ENCODE data around the gene MOB3B.
"Not testable (repeated sequence)": the region's sequence is repeated elsewhere in the genome, so short reads cannot be mapped to it uniquely, and the experiment has no call there.

MOB3B gene

GRCh38 chr9:27473111-27473529 is 56.5 kb downstream of the MOB3B start:
- no peak for DNase-seq

GRCh38 chr9:27472195-27472594 is 57.4 kb downstream of the MOB3B start:
- DNase-seq, result no peak

- DNase-seq, result no peak
Measured at GRCh38 chr9:27471789-27472188, 57.8 kb downstream of the MOB3B start.

DNA sequence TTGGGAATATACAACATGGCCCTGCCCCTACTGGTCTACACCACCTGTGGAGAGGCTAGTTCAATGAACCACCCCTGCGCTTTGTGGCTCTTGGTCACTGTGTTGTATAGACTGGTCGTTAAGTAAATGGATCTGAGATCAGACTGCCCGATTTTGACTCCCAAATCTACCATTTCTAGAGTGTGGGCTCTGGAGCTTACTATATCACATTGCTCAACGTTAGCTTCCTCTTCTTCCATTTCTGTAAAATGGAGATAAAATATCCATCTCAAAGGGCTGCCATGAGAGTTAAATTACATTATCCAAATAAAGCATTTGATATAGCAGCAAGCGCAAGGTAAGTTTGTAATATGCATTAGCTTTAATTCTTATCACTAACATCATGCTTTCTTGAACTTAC is 58.2 kb downstream of the MOB3B start:
- DNase-seq, result no peak

DNA sequence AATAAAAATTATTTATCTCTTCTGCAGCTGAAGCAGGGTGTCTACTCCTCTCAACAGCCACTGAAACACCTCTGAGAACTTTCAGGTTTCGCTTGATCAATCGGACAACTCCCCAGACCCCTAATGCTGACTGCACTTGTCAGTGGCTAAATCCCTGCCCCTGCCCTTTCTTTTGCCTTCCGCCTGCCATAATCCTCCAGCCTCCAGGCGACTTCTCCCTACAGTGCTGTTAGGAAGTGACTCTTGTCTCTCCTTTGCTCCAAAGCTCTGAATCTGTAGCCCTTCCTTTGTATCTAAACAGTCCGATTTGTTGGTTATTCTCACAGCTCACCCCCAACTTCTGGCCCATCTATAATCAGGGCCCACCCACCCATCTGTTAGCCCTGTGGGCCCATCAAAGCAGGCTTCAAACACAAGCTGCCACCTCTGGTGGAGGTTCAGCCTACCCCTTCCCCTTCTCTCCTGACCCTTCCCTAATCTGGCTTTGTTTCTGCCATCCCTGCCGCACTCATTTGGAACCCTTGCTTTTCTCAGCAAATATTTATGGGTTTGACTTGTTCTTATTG is 59.2 kb downstream of the MOB3B start:
- no peak for DNase-seq

DNA sequence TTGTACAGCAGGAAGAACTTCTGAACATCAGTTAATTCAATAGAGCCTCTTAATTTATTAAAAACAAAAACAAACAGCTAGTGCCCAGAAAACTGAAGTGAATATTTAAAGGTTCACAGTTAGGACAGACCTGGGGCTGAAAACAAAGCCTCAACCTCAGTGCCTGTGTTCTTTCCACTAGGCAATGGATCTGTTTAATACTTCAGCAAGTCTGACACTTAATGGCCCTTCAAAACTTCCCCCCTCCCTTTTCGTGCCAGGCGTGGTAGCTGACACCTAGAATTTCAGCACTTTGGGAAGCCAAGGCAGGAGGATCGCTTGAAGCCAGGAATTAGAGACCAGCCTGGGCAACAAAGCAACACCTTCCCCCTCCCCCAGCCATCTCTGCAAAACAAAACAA is 60.1 kb downstream of the MOB3B start:
- no peak for DNase-seq

DNA sequence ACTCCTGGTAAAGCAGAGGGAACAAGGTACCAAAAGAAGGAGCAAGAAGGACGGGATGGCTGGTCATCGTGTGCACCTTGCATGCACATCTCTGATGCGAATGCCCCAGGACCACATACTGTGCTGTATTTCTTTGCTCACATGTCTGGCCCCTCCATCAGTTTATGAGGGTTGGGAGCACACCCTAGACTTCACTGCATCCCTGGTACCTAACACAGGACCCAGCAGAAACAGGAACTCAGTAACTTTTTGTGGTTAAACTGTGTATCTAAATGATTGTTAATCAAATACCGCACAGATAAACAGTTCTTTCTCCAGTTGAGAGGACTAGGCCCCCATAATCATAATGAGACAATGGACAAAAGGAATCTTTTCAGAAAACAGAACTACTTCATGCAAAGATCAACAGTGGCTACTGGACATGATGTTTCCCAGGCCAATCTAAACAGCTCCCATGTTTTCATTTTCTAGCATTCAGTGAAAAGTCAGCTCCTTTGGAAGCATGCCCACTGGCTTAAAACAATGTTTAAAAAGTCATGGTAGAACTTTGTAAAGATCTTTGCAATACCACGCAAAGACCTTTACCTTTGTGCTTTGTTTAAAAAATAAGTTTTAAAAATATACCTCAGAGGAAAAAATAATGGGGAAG is 61.0 kb downstream of the MOB3B start:
- DNase-seq, result no peak

GRCh38 chr9:27468000-27468399 is 61.6 kb downstream of the MOB3B start:
- no peak for DNase-seq

DNA sequence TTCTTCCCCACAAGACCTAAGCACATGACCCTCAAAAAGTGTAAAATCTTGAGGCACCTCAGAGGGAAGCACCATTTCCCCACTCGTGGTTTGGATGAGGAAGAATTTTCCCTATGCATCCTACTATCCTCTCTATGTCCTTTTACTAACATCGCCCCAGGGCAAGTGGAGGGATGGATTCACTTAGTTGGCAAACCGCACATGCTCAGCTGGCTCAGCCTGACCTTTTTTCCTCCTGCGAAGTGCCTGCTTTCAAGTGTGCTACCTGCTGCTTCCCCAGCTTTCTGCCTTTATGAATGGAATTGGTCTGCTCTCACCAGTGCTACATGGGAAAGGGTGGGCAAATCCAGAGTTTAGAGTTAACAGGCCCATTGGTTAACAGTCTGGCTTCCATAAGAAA is 62.1 kb downstream of the MOB3B start:
- DNase-seq, result no peak

GRCh38 chr9:27466516-27466915 is 63.1 kb downstream of the MOB3B start:
- DNase-seq, result not testable (repeated sequence)

GRCh38 chr9:27464950-27465349 is 64.7 kb downstream of the MOB3B start:
- DNase-seq, result not testable (repeated sequence)

DNA sequence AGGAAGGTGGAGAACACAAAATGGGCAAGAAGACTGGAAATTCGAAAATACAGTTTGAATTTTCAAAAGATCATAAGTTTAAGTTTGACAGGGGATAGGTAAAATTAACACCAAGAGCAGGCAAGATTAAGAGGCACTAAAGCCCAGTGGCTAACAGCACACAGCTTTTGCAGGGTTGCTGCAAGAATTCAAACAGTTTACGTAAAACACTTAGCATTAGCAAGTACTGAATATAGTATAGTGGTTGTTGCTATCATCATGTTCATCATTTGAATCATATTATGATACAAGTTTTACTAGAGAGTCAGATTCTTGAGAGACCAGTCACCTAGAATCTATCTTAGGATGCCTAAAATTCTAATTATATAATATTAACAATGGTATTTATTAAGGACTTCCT is 66.8 kb downstream of the MOB3B start:
- no peak for DNase-seq

GRCh38 chr9:27462434-27462833 is 67.2 kb downstream of the MOB3B start:
- DNase-seq, result no peak

DNA sequence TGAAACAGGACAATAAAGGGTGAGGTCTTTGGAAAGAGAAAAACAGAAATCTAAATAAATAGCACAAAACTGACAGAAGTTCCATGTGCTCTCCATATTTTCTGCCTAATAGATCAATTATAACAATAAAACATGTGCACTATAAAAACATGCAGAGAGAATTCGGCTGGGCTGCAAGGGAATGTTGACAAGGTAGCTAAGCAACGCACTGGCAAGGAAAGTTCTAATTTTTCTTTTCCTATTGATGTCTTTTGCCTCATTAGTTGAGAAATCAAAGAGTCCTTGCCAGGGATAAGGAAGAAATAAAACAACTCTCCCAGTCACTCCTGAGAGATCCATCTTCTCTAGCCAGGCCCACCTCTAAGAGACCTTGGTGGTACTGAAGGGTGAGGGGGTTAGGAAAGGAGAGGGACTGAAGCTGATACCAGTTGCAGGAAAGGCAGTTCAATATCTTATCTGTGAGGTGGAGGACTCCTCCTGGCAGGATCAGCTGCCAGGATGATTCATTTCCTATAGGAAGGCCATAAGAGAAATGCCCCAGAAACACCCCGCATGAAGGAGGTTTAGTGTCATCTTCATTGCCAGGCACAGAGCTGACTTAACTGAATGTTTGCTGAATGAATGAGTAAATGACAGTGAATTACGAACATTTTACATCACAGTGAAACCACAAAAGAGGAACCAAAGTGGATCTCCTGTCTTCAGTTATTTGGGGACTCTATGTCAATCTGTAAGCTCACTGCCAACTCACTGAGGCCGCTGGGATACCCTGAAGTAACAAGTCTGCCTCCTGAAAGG is 69.2 kb downstream of the MOB3B start:
- DNase-seq, result no peak

GRCh38 chr9:27457445-27457844 is 72.2 kb downstream of the MOB3B start:
- DNase-seq, result no peak

DNA sequence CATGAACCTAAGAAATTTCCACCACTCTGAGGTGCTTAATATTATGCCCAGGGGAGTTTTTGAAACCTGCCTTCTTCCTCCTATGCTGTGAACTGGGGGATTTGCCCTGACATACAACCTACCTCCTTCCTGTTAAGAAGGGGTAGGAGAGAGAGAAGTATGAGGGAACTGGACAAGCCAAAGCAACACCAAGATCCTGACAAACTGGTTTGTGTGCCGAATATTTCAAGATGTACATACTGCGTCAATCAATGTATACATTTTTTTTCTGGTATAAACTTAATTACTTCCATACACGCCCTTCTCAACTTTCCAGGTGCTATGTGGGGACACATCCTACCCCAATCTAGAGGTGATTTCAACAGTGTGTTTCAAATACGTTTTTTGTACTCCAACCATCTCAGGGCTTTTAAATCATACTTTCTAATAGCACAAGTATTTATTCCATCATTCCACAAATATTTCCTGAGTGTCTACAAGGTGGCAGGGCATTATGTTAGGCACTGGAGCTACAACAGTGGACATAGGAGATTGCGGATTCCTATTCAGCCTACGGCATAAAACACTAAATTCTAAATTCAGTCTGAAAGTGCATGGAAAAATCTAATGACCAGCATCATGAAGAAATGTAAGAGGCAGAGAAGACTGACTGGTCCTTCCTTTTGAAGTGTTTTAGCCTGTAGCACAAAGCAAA is 75.6 kb downstream of the MOB3B start:
- no peak for DNase-seq

GRCh38 chr9:27451207-27451797 is 78.3 kb downstream of the MOB3B start:
- DNase-seq, result no peak

DNA sequence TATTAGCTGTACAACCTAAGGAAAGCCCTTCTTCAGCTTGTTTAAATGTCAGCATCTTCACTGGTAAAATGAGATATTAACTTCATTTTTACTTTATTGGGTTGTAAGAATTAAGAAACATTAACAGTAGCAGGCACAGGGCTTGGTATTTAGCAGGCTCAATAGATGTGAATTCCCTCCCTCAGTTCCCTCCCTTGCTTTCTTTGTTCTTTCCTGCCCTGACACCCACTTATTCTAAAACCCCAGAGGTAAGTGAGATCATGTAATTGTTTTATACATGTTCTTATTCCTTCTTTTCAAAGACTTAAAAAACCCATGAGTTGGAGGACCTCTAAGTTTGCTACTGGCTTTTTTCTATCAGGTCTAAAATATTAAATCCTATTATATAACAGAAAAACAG is 78.9 kb downstream of the MOB3B start:
- no peak for DNase-seq

DNA sequence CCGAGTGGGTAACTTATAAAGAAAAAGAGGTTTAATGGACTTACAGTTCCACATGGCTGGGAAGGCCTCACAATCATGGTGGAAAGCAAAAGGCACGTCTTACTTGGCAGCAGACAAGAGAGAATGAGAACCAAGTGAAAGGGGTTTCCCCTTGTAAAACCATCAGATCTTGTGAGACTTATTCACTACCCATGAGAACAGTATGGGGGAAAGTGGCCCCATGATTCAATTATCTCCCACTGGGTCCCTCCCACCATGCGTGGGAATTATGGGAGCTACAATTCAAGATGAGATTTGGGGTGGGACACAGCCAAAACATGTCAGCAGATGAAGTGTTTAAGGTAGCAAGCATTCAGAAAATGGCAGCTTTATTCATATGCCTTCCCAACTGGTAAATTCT is 81.3 kb downstream of the MOB3B start:
- not testable (repeated sequence) for DNase-seq

DNA sequence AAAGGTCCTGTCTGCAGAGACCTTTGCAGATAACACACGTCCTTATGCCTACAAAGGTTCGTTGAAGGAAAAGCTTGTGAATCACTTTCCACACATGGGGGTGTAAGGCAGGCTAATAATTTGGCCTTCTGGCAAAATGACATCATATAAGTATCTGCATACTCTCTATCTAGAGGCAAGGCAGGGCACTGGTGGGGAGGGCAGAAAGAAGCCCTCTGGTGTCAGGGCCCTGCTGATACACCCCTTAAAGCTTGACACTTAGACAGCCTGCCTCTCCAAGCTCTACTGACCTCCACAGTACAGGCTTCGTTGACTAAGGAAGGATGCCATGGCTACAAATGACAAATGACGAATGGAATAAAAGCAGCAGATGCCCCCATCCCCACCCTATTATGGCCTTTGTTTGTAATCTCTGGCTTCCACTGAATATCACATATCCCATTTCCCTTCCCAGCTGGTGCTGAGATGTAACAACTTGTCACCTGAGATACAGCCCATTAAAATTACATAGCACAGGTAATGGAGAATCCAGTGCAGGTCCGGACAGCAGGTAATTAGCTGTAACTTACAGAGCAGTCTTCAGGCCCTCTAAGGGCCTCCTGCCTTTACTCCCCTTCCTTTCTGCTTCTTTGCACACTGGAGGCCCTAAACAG is 82.5 kb downstream of the MOB3B start:
- DNase-seq, result no peak

GRCh38 chr9:27445688-27446087 is 83.9 kb downstream of the MOB3B start:
- no peak for DNase-seq

GRCh38 chr9:27445057-27445595 is 84.5 kb downstream of the MOB3B start:
- no peak for DNase-seq
